Stimulated activated memory B cell treated with anti-CD40 and anti-IgM and Interleukin-4, amounts not matched to agents 10 μg/mL and 1 μg/mL and 100 μg/mL, for 72 hours (primary cell): ENCODE data around the gene EGFL7.

ENCODE experiments used
- ATAC-seq: fragments of 150-1000 bp; cut with Tn5 transposase; 2 replicates; pipeline ENCODE4 v1.10.0; 2021
- H3K27ac Mint-ChIP-seq: one replicate; pipeline ENCODE4 v1.8.0; 2022; ENCODE audit warnings: mild to moderate bottlenecking, mixed read lengths
- H3K27me3 Mint-ChIP-seq: one replicate; pipeline ENCODE4 v1.8.0; 2022; ENCODE audit warnings: mixed read lengths
- H3K36me3 Mint-ChIP-seq: one replicate; pipeline ENCODE4 v1.8.0; 2022; ENCODE audit warnings: mixed read lengths
- H3K4me1 Mint-ChIP-seq: one replicate; pipeline ENCODE4 v1.8.0; 2022; ENCODE audit warnings: mixed read lengths
- H3K4me3 Mint-ChIP-seq: one replicate; pipeline ENCODE4 v1.8.0; 2022; ENCODE audit warnings: mild to moderate bottlenecking, moderate library complexity, mixed read lengths
- H3K9me3 Mint-ChIP-seq: one replicate; pipeline ENCODE4 v1.8.0; 2022; ENCODE audit warnings: mixed read lengths

The EGFL7 gene

GRCh38 chr9:136689108-136689460, 26.4 kb downstream of the EGFL7 start:
- no peaks in the 10 kb centered on the region for H3K9me3 Mint-ChIP-seq
- H3K4me3 Mint-ChIP-seq = no peak overlapping the region

GRCh38 chr9:136690104-136690805, 27.5 kb downstream of the EGFL7 start:
- Mint-ChIP-seq H3K9me3 (no peaks in the 10 kb centered on the region), H3K27ac (no peak overlapping the region), H3K4me1 (peaks cover 15% of the 10 kb centered on the region), H3K27me3 (peaks cover 41% of the 10 kb centered on the region), H3K36me3 (no peaks in the 10 kb centered on the region), H3K4me3 (no peak overlapping the region)
- no peak for ATAC-seq

More at GRCh38 chr9:136689108-136689460, 26.4 kb downstream of the EGFL7 start:
- H3K27ac Mint-ChIP-seq = no peak overlapping the region
- H3K36me3 Mint-ChIP-seq = no peaks in the 10 kb centered on the region
- H3K4me1 Mint-ChIP-seq = peaks cover 15% of the 10 kb centered on the region
- ATAC-seq = no peak
- H3K27me3 Mint-ChIP-seq = peaks cover 32% of the 10 kb centered on the region

DNA sequence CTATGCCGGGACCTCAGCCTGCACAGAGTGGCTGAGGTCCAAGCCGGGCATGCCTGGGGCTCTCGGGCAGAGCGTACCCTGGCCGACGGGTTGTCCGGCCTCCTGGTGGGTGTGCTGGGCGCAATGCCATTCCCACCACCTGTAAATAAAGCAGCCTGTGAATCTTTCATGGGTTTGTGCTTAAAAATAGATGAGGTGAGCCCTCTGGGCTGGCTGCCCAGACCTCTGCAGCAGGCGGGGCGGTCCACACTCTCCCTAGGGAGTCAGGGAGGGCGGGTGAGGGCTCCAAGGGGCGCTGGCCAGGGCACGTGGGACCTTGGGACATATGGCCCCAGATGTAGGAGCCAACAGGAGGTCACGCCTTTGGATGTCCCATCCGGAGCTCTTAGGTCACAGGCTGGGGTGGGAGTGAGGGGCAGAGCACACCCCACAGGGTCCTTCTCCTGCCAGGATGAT, 28.1 kb downstream of the EGFL7 start:
- Mint-ChIP-seq H3K4me3 (no peak overlapping the region), H3K27me3 (peaks cover 47% of the 10 kb centered on the region), H3K9me3 (no peaks in the 10 kb centered on the region), H3K27ac (no peak overlapping the region), H3K36me3 (no peaks in the 10 kb centered on the region), H3K4me1 (peaks cover 12% of the 10 kb centered on the region)
- ATAC-seq = no peak

GRCh38 chr9:136691316-136692184, 28.8 kb downstream of the EGFL7 start:
- no peak for ATAC-seq
- Mint-ChIP-seq H3K4me1 (peaks cover 7% of the 10 kb centered on the region), H3K9me3 (no peaks in the 10 kb centered on the region), H3K36me3 (no peaks in the 10 kb centered on the region), H3K27ac (no peak overlapping the region), H3K27me3 (peaks cover 54% of the 10 kb centered on the region), H3K4me3 (no peak overlapping the region)

DNA sequence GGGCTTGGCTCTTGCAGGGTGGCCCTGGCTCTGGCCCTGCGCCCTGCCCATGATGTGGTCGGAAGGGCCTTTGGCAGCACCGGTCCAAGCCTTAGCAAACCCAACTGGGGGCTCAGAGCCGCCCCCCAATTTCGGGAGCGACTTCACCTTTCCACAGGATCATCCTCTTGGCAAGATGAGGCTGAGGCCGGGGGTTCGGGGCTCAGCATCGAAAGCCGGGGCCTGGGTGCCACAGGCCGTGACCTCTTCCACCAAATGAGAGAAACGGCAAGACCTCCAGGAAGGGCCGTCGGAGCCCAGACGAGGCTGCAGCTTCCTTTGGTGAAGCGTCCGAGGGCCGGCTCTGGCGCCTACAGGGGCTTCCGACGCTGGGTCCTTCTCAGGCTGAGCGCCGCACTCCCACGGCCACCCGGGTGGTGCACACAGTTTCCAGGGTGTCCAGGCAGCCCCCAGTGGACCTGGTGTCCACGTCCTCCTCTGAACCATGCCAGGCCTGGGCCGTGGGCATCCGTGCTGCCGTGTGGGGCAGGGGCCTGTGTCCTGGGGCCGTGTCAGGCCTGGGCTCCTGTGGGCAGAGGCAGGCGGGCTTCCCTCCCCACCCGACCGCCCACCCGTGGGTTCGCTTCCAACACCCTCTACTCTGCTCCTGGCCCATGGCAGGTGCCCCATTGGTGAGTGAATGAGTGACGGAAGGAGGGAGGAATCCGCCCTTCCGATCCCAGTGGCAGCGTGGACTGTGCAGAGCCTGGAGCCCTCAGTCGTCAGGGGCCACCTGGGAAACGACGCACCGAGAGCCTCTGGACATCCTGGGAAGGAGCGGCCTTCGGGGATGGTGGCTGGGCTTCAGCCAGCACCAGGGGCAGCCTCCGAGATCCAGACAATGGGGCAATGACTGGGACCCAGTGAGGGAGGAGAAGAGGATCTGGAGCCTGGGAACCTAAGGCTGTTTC, 29.7 kb downstream of the EGFL7 start:
- no peaks in the 10 kb centered on the region for H3K36me3 Mint-ChIP-seq
- H3K27ac Mint-ChIP-seq = no peak overlapping the region
- H3K4me1 Mint-ChIP-seq = peaks cover 12% of the 10 kb centered on the region
- ATAC-seq = no peak
- no peaks in the 10 kb centered on the region for H3K9me3 Mint-ChIP-seq
- H3K27me3 Mint-ChIP-seq = peaks cover 63% of the 10 kb centered on the region
- no peak overlapping the region for H3K4me3 Mint-ChIP-seq

GRCh38 chr9:136693135-136693489, 30.4 kb downstream of the EGFL7 start:
- Mint-ChIP-seq H3K27me3 (peaks cover 70% of the 10 kb centered on the region), H3K27ac (no peak overlapping the region), H3K36me3 (no peaks in the 10 kb centered on the region), H3K4me3 (no peak overlapping the region), H3K4me1 (peaks cover 13% of the 10 kb centered on the region), H3K9me3 (no peaks in the 10 kb centered on the region)
- no peak for ATAC-seq

GRCh38 chr9:136693490-136694162, 30.9 kb downstream of the EGFL7 start:
- Mint-ChIP-seq H3K4me3 (no peak overlapping the region), H3K27me3 (peaks cover 75% of the 10 kb centered on the region), H3K36me3 (no peaks in the 10 kb centered on the region), H3K4me1 (peaks cover 9% of the 10 kb centered on the region), H3K9me3 (no peaks in the 10 kb centered on the region), H3K27ac (no peak overlapping the region)
- ATAC-seq = no peak

- no peaks in the 10 kb centered on the region for H3K36me3 Mint-ChIP-seq
- no peaks in the 10 kb centered on the region for H3K9me3 Mint-ChIP-seq
- no peak overlapping the region for H3K4me3 Mint-ChIP-seq
- H3K27ac Mint-ChIP-seq = no peak overlapping the region
- ATAC-seq = peak; percentile 44
- H3K27me3 Mint-ChIP-seq = peaks cover 80% of the 10 kb centered on the region
- peaks cover 9% of the 10 kb centered on the region for H3K4me1 Mint-ChIP-seq
Observed at GRCh38 chr9:136694163-136694871, 31.6 kb downstream of the EGFL7 start.

GRCh38 chr9:136694872-136695247, 32.1 kb downstream of the EGFL7 start:
- H3K4me3 Mint-ChIP-seq = no peak overlapping the region
- peaks cover 9% of the 10 kb centered on the region for H3K4me1 Mint-ChIP-seq
- peaks cover 77% of the 10 kb centered on the region for H3K27me3 Mint-ChIP-seq
- no peak for ATAC-seq
- no peaks in the 10 kb centered on the region for H3K36me3 Mint-ChIP-seq
- no peak overlapping the region for H3K27ac Mint-ChIP-seq
- no peaks in the 10 kb centered on the region for H3K9me3 Mint-ChIP-seq

GRCh38 chr9:136695435-136695895, 32.7 kb downstream of the EGFL7 start:
- Mint-ChIP-seq H3K27me3 (peaks cover 77% of the 10 kb centered on the region), H3K9me3 (no peaks in the 10 kb centered on the region), H3K27ac (no peak overlapping the region), H3K4me1 (peaks cover 15% of the 10 kb centered on the region), H3K36me3 (no peaks in the 10 kb centered on the region), H3K4me3 (no peak overlapping the region)
- no peak for ATAC-seq

DNA sequence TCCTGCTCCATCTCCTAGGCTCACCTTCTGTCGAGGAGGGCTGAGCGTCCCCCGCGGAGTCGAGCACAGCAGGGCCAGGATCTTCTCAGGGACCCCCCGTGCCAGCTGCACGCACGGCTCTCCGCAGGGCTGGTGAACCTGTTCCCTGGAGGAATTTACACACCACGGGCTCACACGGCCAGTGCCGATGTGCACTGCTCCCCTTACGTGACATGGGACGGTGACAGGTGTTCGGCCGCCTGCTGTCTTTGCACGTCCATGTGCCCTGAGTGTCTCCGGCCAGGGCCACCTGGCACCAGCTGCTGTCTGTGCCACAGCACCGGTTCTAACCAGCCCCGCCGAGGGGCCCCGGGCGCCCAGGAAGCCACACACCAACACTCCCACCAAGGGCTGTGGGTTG, 33.2 kb downstream of the EGFL7 start:
- H3K27ac Mint-ChIP-seq = no peak overlapping the region
- no peak for ATAC-seq
- H3K27me3 Mint-ChIP-seq = peaks cover 73% of the 10 kb centered on the region
- peaks cover 20% of the 10 kb centered on the region for H3K4me1 Mint-ChIP-seq
- no peaks in the 10 kb centered on the region for H3K36me3 Mint-ChIP-seq
- H3K4me3 Mint-ChIP-seq = no peak overlapping the region
- H3K9me3 Mint-ChIP-seq = no peaks in the 10 kb centered on the region

DNA sequence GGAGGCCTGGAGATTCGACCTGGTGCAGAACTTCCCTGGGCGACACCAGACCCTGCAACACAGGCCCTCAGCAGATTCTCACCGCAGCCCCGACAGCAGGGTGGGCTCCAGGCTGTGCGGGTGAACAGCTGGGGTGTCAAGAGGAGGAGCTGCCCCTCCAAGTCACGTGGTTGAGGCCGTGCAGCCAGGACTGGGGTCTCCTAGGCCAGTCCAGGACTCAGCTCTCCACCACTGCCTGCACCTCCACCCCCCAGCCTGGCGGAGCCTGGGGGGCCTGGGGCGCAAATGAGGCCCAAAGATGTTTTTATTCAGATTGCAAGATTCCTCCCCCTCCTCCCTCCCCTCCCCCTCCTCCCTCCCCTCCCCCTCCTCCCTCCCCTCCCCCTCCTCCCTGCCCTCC, 33.8 kb downstream of the EGFL7 start:
- Mint-ChIP-seq H3K27ac (no peak overlapping the region), H3K4me3 (no peak overlapping the region), H3K27me3 (peaks cover 70% of the 10 kb centered on the region), H3K36me3 (no peaks in the 10 kb centered on the region), H3K9me3 (no peaks in the 10 kb centered on the region), H3K4me1 (peaks cover 25% of the 10 kb centered on the region)
- no peak for ATAC-seq

GRCh38 chr9:136697146-136697820, 34.6 kb downstream of the EGFL7 start:
- H3K36me3 Mint-ChIP-seq = no peaks in the 10 kb centered on the region
- peaks cover 75% of the 10 kb centered on the region for H3K27me3 Mint-ChIP-seq
- no peak for ATAC-seq
- no peak overlapping the region for H3K27ac Mint-ChIP-seq
- H3K4me1 Mint-ChIP-seq = peaks cover 32% of the 10 kb centered on the region
- no peaks in the 10 kb centered on the region for H3K9me3 Mint-ChIP-seq
- H3K4me3 Mint-ChIP-seq = no peak overlapping the region
